HG03558 (cell line): ENCODE measurements around the gene C1orf53.
"Not testable (repeated sequence)": the region's sequence is repeated elsewhere in the genome, so short reads cannot be mapped to it uniquely, and the experiment has no call there.

Experiments
- ATAC-seq: cut with Tn5 transposase; IDR thresholded peaks from one replicate; pipeline ENCODE4 v1.9.1; 2021; ENCODE audit warnings: moderate number of reproducible peaks; ENCODE audit not compliant: unreplicated experiment; ENCODE audit errors: extremely low read depth

C1orf53 gene

DNA sequence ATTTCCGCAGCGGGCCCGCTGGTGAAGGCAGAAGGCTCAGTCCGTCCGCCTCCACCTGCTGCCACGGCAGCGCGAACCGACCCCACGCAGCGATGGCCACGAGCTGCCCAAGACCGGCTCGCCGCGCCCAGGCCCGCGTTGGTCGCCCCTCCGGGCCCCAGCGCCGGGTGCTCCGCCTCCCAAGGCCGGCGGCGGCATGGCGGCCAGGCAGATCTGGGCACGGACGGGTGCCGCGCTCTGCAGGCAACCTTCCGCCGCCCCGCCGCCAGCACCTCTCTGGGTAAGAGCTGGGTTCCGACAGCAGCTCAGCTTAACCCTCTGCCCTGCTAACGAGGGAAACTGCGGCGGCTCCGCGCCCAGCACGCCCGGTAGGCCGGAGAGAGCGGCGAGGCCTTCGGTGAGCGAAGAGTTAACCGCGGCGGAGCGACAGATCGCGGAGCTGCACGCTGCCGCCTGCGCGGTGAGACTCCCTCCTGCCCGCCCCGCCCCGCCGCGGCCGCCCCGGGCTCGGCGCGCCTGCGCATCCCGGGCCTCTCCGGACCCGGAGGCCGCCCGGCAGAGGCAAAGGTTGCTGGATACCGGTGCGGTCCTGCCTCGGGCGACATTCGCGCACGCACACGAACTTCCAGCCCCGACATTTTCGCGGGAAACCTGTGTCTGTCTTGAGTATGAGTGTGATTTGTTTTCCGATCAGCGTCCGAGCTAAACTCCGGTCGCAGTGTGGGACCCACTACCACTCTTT, at the start of gene C1orf53:
Gene C1orf53 (plus strand): TSS at position 177 of the 742 bp plus-strand sequence. CDS start 20 bp downstream, at position 197.
- ATAC-seq = peak; percentile 90

DNA sequence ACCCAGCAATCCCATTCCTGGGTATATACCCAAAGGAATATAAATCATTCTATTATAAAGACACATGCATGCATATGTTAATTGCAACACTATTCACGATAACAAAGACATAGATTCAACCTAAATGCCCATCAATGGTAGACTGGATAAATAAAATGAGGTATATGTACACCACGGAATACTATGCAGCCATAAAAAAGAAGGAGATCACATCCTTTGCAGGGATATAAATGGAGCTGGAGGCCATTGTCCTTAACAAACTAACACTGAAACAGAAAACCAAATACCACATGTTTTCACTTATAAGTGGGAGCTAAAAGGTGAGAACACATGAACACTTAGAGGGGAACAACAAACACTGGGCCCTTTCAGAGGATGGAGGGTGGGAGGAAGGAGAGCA, 46.7 kb upstream of the C1orf53 start:
- not testable (repeated sequence) for ATAC-seq

DNA sequence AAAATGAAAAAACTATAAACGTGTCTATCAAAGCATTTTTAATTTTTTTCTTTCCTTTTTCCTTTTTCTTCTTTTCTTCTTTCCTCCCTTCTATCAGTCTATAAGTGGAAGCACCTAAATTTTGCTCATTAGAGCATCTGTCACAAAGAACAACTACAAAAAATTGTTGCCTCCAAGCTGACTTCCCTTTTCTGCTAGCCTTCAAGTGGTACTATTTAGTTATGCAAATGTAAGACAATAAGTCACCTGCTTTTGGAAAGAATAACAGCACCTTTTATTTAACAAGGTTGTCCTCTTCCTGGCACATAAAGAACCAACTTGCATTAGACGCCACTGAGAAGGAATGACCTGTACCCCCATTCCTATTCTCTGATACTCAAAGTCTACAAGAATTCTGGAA, 45.0 kb upstream of the C1orf53 start:
- no peak for ATAC-seq

DNA sequence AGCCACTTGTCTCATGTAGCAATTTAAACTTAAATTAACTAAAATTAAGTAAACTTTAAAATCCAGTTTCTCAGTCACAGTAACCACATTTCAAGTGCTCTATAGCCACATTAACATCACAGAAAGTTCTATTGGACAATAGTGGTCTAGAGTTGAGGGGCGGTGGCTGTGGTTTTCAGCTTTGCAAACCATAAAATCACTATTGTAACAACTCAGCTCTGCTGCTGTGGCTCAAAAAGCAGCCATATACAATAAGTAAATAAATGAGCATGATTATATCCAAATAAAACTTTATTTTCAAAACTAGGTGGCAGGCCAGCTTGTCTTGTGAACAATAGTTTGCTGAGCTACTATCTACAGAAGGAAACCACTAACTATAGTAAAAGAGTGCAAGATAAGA, 43.4 kb upstream of the C1orf53 start:
- ATAC-seq = no peak

DNA sequence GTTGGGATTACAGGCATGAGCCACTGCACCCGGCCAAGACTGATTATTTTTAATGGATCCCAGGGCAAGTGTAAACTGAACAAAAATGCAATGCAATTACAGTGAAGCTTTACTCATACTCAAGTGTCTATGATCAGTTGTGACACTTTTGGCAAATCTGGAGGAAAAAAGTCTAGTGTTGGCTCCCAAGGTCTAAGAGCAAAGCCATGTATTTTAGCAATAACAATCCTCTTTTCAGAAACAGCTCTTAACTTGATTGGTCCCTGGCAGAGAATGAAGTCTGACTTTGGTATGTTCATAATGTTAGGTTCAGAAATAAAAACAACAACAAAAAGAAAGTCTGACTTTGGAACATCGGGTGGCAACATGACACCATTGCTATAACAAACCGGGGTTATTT, 40.2 kb upstream of the C1orf53 start:
- no peak for ATAC-seq

DNA sequence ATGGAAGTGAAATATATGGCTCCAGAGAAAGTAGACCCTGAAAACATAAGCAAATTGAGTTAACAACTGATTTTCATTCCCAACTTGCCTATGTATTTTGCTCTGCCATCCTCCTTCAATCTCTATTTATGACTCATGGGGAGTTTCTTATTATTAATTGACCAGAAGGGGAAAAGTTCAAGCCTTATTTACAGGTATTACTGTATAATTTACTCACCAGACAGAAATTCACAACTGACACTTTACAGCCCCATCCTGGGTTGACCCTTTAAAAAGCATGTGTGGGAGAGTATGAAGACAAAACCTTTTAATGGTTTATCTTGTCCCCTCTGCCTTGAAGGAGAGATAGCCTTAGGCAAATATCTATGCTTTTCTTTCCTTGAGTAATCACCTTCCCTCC, 39.8 kb upstream of the C1orf53 start:
- ATAC-seq = no peak

DNA sequence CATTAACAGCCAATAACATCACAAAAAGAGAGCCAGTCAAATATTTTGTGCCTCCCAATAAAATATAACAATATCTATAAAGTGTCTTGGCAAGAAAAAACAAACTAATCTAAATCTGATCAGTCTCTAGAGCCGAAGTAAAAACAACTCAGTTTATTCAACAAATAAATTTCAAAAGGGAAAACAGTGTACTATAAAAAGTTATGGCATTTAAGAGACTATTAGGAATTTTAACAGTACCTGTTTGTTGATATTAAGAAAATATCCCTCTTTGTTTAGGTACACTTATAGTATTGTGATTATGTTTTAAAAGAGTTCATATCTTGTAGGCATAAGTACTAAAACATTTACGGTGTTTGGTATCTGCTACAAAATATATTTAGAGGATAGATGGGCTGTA, 36.6 kb upstream of the C1orf53 start:
- no peak for ATAC-seq

DNA sequence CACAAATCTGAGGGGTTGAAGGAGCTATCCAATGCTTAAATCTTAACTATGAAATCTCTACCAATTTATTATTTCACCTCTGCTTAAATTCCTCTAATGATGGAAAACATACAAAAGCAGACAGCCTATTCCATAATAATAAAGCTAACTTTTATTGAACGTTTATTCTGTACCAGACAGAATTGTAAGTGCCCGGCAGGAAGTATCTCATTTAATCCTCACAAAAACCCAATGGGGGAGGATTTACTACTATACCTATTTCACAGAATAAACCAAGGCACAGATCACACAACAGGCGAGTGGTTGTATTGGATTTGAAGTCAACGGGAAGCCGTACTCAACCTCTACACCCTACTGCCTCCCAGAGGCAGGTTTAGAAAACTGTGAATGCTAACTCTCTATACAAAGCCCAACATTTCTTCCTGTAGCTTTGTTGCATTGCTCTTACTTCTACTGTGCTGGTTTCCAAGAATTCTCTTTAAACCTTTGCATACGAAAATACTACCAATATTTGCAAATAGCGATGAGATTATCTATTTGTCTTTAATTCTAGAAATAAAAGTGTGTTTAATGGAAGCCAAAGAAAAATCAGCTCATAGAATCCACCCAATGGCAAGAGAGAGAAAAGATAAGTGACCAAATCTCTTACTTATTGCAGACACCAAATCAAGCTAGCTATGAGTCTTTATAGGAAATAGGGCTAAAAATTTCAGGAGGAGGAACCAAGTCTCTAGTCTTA, 33.5 kb upstream of the C1orf53 start:
- ATAC-seq = peak; percentile 76

DNA sequence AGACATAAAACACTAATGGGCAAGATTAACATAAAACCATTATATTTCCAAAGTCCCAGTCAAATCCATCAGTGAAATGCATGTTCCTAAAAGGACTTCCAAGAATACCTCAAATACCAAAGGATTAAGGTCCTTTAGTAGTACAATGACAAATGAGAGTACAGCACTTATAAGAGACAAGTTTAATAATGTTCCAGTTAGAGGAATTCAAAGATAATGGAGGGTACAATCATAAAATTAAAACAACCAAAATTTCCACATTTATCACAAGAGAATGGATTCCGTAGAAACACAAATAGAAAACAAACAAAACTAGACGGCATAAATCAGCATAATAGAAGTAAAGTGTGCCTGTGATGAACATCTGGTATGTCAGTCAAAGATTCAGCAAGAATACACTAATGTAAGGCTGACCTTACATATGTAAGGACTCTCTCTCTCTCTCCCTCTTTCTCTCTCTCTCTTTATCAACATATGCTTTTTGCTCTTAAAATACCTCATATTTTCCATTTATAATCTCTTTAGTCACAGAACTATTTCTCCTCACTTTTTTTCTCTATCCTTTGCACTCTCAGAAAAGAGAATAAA, 32.8 kb upstream of the C1orf53 start:
- no peak for ATAC-seq

DNA sequence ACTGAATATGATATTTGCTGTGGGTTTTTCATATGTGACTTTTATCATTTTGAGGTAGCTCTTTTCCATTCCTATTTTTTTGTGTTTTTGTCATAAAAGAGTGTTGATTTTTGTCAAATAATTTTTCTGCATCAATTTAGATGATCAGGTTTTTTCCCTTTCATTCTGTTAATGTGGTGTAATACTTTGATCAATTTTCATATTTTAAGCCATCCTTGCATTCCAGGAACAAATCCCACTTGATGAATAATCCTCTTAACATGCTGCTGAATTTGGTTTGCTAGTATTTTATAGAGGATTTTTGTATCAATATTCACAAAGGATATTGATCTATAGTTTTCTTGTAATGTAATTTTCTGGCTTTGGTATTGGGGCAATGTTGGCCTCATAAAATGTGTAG, 25.5 kb upstream of the C1orf53 start:
- no peak for ATAC-seq

DNA sequence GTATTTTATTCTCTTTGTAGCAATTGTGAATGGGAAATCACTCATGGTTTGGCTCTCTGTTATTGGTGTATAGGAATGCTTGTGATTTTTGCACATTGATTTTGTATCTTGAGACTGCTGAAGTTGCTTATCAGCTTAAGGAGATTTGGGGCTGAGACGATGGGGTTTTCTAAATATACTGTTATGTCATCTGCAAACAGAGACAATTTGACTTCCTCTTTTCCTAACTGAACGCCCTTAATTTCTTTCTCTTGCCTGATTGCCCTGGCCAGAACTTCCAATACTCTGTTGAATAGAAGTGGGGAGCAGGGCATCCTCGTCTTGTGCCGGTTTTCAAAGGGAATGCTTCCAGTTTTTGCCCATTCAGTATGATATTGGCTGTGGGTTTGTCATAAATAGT, 22.0 kb upstream of the C1orf53 start:
- ATAC-seq = not testable (repeated sequence)

DNA sequence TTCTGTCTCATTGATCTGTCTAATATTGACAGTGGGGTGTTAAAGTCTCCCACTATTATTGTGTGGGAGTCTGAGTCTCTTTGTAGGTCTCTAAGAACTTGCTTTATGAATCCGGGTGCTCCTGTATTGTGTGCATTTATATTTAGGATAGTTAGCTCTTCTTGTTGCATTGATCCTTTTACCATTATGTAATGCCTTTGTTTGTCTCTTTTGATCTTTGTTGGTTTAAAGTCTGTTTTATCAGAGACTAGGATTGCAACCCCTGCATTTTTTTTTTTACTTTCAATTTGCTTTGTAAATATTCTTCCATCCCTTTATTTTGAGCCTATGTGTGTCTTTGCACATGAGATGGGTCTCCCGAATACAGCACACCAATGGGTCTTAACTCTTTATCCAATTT, 20.2 kb upstream of the C1orf53 start:
- not testable (repeated sequence) for ATAC-seq

DNA sequence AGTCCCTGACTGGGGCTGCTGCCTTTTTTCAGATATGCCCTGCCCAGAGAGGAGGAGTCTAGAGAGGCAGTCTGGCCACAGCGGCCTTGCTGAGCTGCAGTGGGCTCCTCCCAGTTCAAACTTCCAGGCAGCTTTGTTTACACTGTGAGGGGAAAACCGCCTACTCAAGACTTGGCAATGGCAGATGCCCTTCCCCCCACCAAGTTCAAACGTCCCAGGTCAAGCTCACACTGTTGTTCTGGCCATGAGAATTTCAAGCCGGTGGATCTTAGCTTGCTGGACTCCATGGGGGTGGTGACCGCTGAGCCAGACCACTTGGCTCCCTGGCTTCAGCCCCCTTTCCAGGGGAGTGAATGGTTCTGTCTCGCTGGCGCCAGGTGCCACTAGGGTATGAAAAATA, 18.3 kb upstream of the C1orf53 start:
- no peak for ATAC-seq

DNA sequence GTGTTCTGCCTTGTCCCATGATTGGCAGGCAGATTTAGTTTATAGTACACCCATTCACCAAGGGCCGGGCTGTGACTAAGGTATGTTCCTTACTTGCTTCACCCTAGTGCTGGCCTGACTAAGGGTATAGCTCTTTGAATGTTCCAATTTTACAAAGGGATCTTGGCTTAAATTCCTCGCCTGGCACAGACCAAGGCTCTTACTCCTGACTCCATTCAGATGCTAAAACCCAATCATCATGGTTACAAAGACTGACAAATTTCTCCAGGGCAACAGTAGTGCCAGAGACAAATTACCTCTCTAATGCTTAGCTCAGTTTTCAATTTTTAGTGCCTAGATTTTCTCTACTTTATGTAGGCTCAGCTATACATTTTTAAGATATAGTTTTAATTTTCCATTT, 11.5 kb upstream of the C1orf53 start:
- ATAC-seq = no peak

DNA sequence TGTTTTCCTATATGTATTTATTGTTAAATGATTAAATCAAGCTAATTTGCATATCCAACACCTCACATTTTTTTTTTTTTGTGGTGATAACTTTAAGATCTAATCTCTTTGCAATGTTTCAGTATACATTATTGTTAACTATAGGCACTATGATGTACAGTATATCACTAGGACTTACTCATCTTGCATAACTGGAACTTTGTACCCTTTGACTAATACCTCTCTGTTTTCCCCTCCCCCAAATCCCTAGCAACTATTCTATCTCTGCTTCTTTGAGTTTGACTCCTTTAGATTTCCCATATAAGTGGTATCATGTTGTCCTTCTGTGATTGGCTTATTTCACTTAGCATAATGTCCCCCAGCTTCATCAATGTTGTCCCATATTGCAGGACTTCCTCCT, 9.7 kb upstream of the C1orf53 start:
- no peak for ATAC-seq

DNA sequence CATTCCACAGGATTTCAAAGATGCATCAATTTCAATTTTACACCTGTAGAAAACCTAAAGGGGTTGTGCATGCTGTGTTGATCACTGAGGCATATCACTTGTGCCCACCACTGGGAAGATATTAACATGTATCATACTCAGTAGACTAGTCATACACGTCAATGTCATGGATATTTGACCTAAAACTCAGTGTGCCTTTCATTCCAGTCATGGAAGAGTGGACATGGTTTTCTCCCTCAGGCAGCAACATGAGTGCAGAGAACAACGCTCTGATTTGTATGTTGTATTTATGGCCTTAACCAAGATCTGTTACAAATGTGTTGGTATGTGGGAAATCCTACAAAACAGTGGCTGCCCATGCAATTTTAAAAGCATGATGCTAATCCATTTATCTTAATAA, 6.1 kb upstream of the C1orf53 start:
- ATAC-seq = no peak

DNA sequence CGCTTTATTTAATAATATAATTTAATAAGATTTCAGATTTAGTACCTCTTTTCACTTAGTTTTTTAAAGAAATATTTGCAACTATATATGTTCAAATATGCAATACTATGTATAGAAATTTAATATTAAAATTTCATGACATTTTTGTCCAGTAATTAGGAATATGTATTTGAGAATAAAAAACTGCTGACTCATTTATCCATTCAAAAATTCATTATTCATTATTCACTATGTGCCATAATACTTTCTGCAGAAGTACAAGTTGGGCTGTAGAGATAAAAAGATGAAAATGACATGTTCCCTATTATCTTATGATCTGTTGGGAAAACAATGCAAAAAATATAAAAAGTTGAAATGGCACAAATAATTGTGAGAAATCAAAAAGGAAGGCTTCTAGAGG, 3.4 kb upstream of the C1orf53 start:
- no peak for ATAC-seq

DNA sequence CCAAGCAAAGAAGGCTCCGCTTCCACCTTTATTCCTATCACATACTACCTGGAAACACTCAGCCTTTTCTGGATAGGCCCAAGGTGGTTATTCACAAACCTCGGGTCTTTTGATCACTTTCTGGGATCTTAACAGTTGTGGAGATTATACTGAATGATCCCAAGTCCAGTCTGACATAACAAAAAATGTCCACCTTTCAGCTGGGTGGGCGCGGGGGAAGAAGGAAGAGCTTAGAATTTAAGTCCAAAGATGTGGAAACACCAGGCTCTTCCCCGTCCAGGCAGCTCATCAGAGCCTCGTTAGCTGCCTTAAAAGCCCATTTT, 338 bp upstream of the C1orf53 start:
- ATAC-seq = no peak

DNA sequence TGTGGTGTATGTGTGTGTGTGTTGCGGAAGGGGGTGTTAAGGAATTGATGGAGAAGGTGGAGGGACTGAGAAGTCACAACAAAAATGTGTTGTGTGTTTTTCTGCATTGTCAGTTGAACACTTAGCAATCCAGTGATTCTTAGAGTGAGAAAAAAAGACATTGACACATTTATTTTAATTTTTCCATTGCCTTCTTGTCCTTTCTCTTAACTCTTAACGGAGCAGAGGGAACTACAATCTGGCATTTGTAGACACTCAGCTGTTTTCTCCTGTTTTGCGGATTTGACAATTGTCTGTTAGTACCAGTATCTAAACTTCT, 725 bp downstream of the C1orf53 start:
- no peak for ATAC-seq

DNA sequence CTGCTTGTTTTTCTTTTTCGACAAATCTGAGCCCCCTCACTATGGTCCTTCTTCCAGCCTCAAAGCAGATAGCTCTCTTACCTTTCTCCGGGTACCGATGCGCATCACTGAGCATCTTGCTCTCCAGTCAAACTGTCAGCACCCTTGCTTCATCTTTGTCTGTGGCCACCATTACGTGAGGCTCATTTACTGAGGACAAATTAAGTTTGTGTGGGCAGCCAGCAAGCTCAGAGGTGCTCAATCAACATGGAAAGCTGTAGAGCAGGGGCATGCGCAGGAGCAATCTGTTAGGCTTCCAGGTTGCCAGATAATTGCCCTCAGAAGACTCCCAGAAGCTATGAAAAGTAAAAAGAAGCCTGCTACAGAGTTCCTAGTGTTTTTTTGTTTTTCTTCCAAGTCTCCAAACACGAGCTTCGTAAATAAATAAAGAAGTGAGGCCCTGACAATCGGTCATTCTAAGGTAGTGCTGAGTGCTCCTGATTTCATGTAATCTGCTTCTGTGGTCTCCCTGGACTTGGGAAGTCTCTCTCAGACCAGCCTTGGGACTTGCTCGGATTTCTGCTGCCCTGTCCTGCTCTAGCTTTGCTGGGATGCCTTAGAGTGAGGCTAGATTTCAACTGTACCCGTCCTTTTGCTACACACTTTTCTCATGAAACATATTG, 1.8 kb downstream of the C1orf53 start:
- ATAC-seq = no peak

DNA sequence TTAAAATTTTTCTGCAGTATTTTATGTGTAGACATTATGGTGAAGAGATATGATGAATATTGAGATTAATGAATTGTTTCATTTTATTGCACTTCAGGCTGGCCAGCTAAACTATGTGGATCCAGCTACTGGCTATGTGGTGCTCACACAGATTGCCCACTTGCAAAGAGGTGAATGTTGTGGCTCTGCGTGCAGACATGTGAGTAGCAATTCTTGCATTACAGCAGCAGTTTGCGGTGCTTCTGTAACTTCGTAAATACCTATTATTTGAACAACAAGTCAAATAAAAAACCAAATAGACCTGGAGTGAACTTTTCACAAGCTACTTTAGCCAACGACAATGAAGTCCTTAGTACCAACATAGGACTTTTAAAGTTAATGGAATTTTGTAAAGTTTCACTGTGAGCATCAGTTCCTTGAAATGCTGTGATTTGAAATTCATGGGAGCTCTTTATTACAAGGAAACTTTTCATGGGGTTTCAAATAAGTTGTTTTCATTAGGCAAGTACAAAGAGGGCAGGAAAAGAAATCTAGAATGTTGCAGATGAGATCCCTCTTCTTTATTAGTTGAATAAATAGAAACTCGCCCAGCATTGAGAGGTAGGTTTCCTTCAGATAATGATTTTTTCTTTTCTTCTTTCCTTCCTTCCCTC, 3.4 kb downstream of the C1orf53 start:
- ATAC-seq = no peak
